Hepatocyte (in vitro differentiated cells): ENCODE results near the gene FAM83D. TPM values are rescaled to one million over a fixed set of nuclear protein-coding genes. Genes with fewer than 3 reads are reported as not detected.

Experiments
- DNase-seq: peaks from one replicate; pipeline ENCODE4 v3.0.0-alpha.2; 2016; ENCODE audit warnings: low spot score
- H2AFZ ChIP-seq: fragments of 200-600 bp; sonication (generic); 2 replicates; pipeline ENCODE4 v1.6.0; 2016; ENCODE audit warnings: antibody characterized with exemption, mild to moderate bottlenecking
- H3K27ac ChIP-seq: fragments of 200-600 bp; sonication (generic); 2 replicates; pipeline ENCODE4 v1.5.1; 2016; ENCODE audit warnings: mild to moderate bottlenecking
- H3K27me3 ChIP-seq: fragments of 200-600 bp; sonication (generic); 2 replicates; pipeline ENCODE4 v1.6.1; 2016
- H3K36me3 ChIP-seq: fragments of 200-600 bp; sonication (generic); replicated peaks from 2 replicates; pipeline ENCODE4 v1.5.1; 2016; ENCODE audit warnings: low read depth; ENCODE audit not compliant: insufficient read depth
- H3K4me1 ChIP-seq: fragments of 200-600 bp; sonication (generic); 2 replicates; pipeline ENCODE4 v1.5.1; 2016; ENCODE audit warnings: mild to moderate bottlenecking, moderate library complexity; ENCODE audit not compliant: insufficient read depth
- H3K4me2 ChIP-seq: fragments of 200-600 bp; sonication (generic); 2 replicates; pipeline ENCODE4 v1.6.0; 2016
- H3K4me3 ChIP-seq: fragments of 200-600 bp; sonication (generic); 2 replicates; pipeline ENCODE4 v1.5.1; 2016; ENCODE audit warnings: mild to moderate bottlenecking
- H3K79me2 ChIP-seq: fragments of 200-600 bp; sonication (generic); 2 replicates; pipeline ENCODE4 v1.6.0; 2017; ENCODE audit warnings: mild to moderate bottlenecking
- H3K9me2 ChIP-seq: fragments of 200-600 bp; sonication (generic); replicated peaks from 2 replicates; pipeline ENCODE4 v1.6.0; 2017; ENCODE audit warnings: mild to moderate bottlenecking; ENCODE audit not compliant: insufficient read depth
- H3K9me3 ChIP-seq: fragments of 200-600 bp; sonication (generic); 2 replicates; pipeline ENCODE4 v1.5.1; 2016; ENCODE audit warnings: low read depth, mild to moderate bottlenecking
- H4K20me1 ChIP-seq: fragments of 200-600 bp; sonication (generic); 2 replicates; pipeline ENCODE4 v1.6.0; 2016; ENCODE audit warnings: mild to moderate bottlenecking; ENCODE audit not compliant: insufficient read depth, poor library complexity, severe bottlenecking
- CTCF ChIP-seq: fragments of 200-600 bp; sonication (generic); IDR thresholded peaks from 2 replicates; pipeline ENCODE4 v1.5.1; 2016; ENCODE audit warnings: antibody characterized with exemption, mild to moderate bottlenecking; ENCODE audit not compliant: poor library complexity
- EZH2 ChIP-seq: fragments of 200-600 bp; sonication (generic); IDR thresholded peaks from 2 replicates; pipeline ENCODE4 v1.6.1; 2016; ENCODE audit warnings: antibody characterized with exemption, mild to moderate bottlenecking, borderline replicate concordance
- EZH2phosphoT487 ChIP-seq: fragments of 200-600 bp; sonication (generic); IDR thresholded peaks from one replicate; pipeline ENCODE4 v1.6.1; 2018; ENCODE audit warnings: antibody characterized with exemption, mild to moderate bottlenecking, low read depth, moderate library complexity; ENCODE audit not compliant: unreplicated experiment, severe bottlenecking
- WGBS: methylation state at CpG from one replicate; pipeline ENCODE4 v1.1.6; 2016; ENCODE audit warnings: low lambda C conversion rate; ENCODE audit errors: missing lambda C conversion rate; 5-methylcytosine and 5-hydroxymethylcytosine counted together
- polyA plus RNA-seq: library from polyadenylated mRNA; unstranded; fragments of >200 nt; fragmentation: Nextera tagmentation; extraction: Ambion mirVana; gene quantifications from 2 replicates; pipeline ENCODE4 v1.2.1, GENCODE V29; 2016
- total RNA-seq: library from RNA; depleted of rRNA; stranded (reverse); fragments of >200 nt; gene quantifications from 2 replicates; pipeline ENCODE4 v1.2.3, GENCODE V29; 2014

Gene FAM83D
- total and polyA plus RNA-seq, 2 experiments from 2014 or later, result 5.4 to 6.3 TPM

DNA sequence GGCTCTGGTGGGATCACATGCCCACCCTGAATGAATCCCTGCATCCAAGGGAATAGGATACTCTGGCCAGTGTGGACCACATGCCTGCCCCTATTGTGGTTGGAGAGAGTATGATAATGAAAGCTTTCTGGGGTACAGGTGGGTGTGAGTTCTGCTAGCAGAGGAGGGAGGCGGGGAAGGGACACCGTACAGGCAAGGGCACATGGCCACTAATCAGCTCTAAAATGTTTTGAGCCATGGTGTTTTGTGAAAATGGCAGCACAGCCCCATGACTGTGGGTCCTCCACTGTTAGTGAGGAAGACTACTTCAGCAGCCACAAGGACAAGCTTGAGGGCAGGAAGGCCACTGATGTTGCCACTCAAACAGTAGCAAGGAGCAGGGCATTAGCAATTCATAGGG lies 24.0 kb downstream of the FAM83D start:
- Histone ChIP-seq H3K4me1 (no peaks in the 10 kb centered on the region), H3K36me3 (no peaks in the 10 kb centered on the region), H2AFZ (no peak overlapping the region), H3K79me2 (no peaks in the 10 kb centered on the region), H4K20me1 (no peaks in the 10 kb centered on the region), H3K9me2 (no peaks in the 10 kb centered on the region), H3K27me3 (no peaks in the 10 kb centered on the region), H3K9me3 (no peaks in the 10 kb centered on the region), H3K4me3 (no peak overlapping the region), H3K4me2 (no peak overlapping the region), H3K27ac (no peak overlapping the region)
- TF ChIP-seq CTCF, result no peak
- TF ChIP-seq EZH2phosphoT487, result no peak
- no peak for TF ChIP-seq EZH2
- DNase-seq, result no peak
- 98% methylated on average over 2 of the region's 2 CpGs for WGBS

- H3K9me3 ChIP-seq, result no peaks in the 10 kb centered on the region
- no peaks in the 10 kb centered on the region for H3K27me3 ChIP-seq
- H3K4me2 ChIP-seq, result no peak overlapping the region
- TF ChIP-seq EZH2 (no peak), EZH2phosphoT487 (no peak), CTCF (no peak)
- 100% methylated on average over 9 of the region's 9 CpGs for WGBS
- no peaks in the 10 kb centered on the region for H3K79me2 ChIP-seq
- no peaks in the 10 kb centered on the region for H4K20me1 ChIP-seq
- H3K4me1 ChIP-seq, result no peaks in the 10 kb centered on the region
- H3K9me2 ChIP-seq, result no peaks in the 10 kb centered on the region
- H3K4me3 ChIP-seq, result no peak overlapping the region
- DNase-seq, result no peak
- no peak overlapping the region for H2AFZ ChIP-seq
- no peak overlapping the region for H3K27ac ChIP-seq
- H3K36me3 ChIP-seq, result no peaks in the 10 kb centered on the region
These were observed 25.4 kb downstream of the FAM83D start for GRCh38 chr20:38951611-38952010.

DNA sequence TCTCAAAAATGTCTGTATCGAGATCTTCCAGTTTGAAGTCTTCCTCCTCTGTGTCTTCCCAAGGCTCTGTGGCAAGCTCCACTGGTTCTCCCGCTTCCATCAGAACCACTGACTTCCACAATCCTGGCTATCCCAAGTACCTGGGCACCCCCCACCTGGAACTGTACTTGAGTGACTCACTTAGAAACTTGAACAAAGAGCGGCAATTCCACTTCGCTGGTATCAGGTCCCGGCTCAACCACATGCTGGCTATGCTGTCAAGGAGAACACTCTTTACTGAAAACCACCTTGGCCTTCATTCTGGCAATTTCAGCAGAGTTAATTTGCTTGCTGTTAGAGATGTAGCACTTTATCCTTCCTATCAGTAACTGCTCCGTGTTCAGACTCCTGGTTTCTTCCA lies 25.9 kb downstream of the FAM83D start:
- Histone ChIP-seq H3K4me2 (no peak overlapping the region), H3K27me3 (no peaks in the 10 kb centered on the region), H2AFZ (no peak overlapping the region), H3K9me3 (no peaks in the 10 kb centered on the region), H3K4me1 (no peaks in the 10 kb centered on the region), H4K20me1 (no peaks in the 10 kb centered on the region), H3K79me2 (no peaks in the 10 kb centered on the region), H3K27ac (no peak overlapping the region), H3K4me3 (no peak overlapping the region), H3K9me2 (no peaks in the 10 kb centered on the region), H3K36me3 (no peaks in the 10 kb centered on the region)
- TF ChIP-seq CTCF, result no peak
- WGBS, result 98% methylated on average over 6 of the region's 6 CpGs
- no peak for DNase-seq
